Measurements from ENCODE around the gene GNL3L.
"Not testable (repeated sequence)": the region's sequence is repeated elsewhere in the genome, so short reads cannot be mapped to it uniquely, and the experiment has no call there.

GNL3L gene

GRCh38 chrX:54560411-54560810 is 30.4 kb downstream of the GNL3L start:
- no peak for DNase-seq (ENCODE audit: low spot score)

GRCh38 chrX:54561622-54562021 is 31.6 kb downstream of the GNL3L start:
- no peak for DNase-seq (ENCODE audit: low spot score)

GRCh38 chrX:54564936-54565335 is 34.9 kb downstream of the GNL3L start:
- DNase-seq (ENCODE audit: low spot score), result no peak

- DNase-seq (ENCODE audit: low spot score), result no peak
Observed at GRCh38 chrX:54570332-54570731, 40.3 kb downstream of the GNL3L start.

- DNase-seq (ENCODE audit: low spot score), result not testable (repeated sequence)
Observed at GRCh38 chrX:54572641-54573040, 42.6 kb downstream of the GNL3L start.

GRCh38 chrX:54597728-54598127 is 67.7 kb downstream of the GNL3L start:
- no peak for DNase-seq (ENCODE audit: low spot score)

- DNase-seq (ENCODE audit: low spot score), result no peak
Observed at GRCh38 chrX:54602563-54602962, 72.5 kb downstream of the GNL3L start.
